ENCODE measurements around the gene ADGRL3. TPM values are rescaled to one million over a fixed set of nuclear protein-coding genes. Genes with fewer than 3 reads are reported as not detected.

ADGRL3 gene
- total RNA-seq, 1 donor: under 0.01 TPM

- H3K4me3 ChIP-seq (ENCODE audit: low read depth, low read length): no peak overlapping the region
- no peak for TF ChIP-seq CTCF (IDR thresholded peaks at IDR 0.05; ENCODE audit: insufficient read depth, low read length)
- no peak for DNase-seq (ENCODE audit: low read depth)
Observed at GRCh38 chr4:61882381-61882780, 682.3 kb downstream of the ADGRL3 start.

GRCh38 chr4:61886131-61886530 is 686.0 kb downstream of the ADGRL3 start:
- H3K4me3 ChIP-seq (ENCODE audit: low read depth, low read length): no peak overlapping the region
- no peak for TF ChIP-seq CTCF (IDR thresholded peaks at IDR 0.05; ENCODE audit: insufficient read depth, low read length)
- DNase-seq (ENCODE audit: low read depth): no peak

GRCh38 chr4:61889117-61889516 is 689.0 kb downstream of the ADGRL3 start:
- DNase-seq (ENCODE audit: low read depth): no peak
- H3K4me3 ChIP-seq (ENCODE audit: low read depth, low read length): no peak overlapping the region
- no peak for TF ChIP-seq CTCF (IDR thresholded peaks at IDR 0.05; ENCODE audit: insufficient read depth, low read length)

- no peak for DNase-seq (ENCODE audit: low read depth)
- TF ChIP-seq CTCF (IDR thresholded peaks at IDR 0.05; ENCODE audit: insufficient read depth, low read length): no peak
- no peak overlapping the region for H3K4me3 ChIP-seq (ENCODE audit: low read depth, low read length)
Observed at GRCh38 chr4:61890321-61890720, 690.2 kb downstream of the ADGRL3 start.

- no peak for TF ChIP-seq CTCF (IDR thresholded peaks at IDR 0.05; ENCODE audit: insufficient read depth, low read length)
- no peak overlapping the region for H3K4me3 ChIP-seq (ENCODE audit: low read depth, low read length)
- no peak for DNase-seq (ENCODE audit: low read depth)
Observed at GRCh38 chr4:61891953-61892352, 691.8 kb downstream of the ADGRL3 start.

GRCh38 chr4:61896634-61897033 is 696.5 kb downstream of the ADGRL3 start:
- TF ChIP-seq CTCF (IDR thresholded peaks at IDR 0.05; ENCODE audit: insufficient read depth, low read length): no peak
- no peak overlapping the region for H3K4me3 ChIP-seq (ENCODE audit: low read depth, low read length)
- DNase-seq (ENCODE audit: low read depth): no peak

GRCh38 chr4:61909031-61909430 is 708.9 kb downstream of the ADGRL3 start:
- TF ChIP-seq CTCF (IDR thresholded peaks at IDR 0.05; ENCODE audit: insufficient read depth, low read length): no peak
- no peak for DNase-seq (ENCODE audit: low read depth)
- no peak overlapping the region for H3K4me3 ChIP-seq (ENCODE audit: low read depth, low read length)
